GM23338 (cell line): ENCODE results near the gene BCL7C. TPM values are rescaled to one million over a fixed set of nuclear protein-coding genes. Genes with fewer than 3 reads are reported as not detected.

ENCODE experiments used
- ATAC-seq: fragments of 200-7000 bp; cut with Tn5 transposase; 3 replicates; pipeline ENCODE4 v1.9.1; 2020
- DNase-seq: peaks from one replicate; pipeline ENCODE4 v3.0.0-alpha.2; 2015; ENCODE audit warnings: low spot score
- H2AFZ ChIP-seq: fragments of 200-600 bp; sonication (generic); 2 replicates; pipeline ENCODE4 v1.8.0; 2016; ENCODE audit warnings: antibody characterized with exemption, mild to moderate bottlenecking, moderate library complexity
- H3F3A ChIP-seq: fragments of 200-600 bp; sonication (generic); replicated peaks from 2 replicates; pipeline ENCODE4 v1.8.0; 2017; ENCODE audit warnings: antibody characterized with exemption, mixed run types, low read depth
- H3K27ac ChIP-seq: fragments of 200-600 bp; sonication (generic); 2 replicates; pipeline ENCODE4 v1.6.1; 2016; ENCODE audit warnings: low read depth
- H3K27me3 ChIP-seq: fragments of 200-600 bp; sonication (generic); 2 replicates; pipeline ENCODE4 v1.8.0; 2016; ENCODE audit warnings: mild to moderate bottlenecking, mixed run types, moderate library complexity; ENCODE audit not compliant: insufficient read depth
- H3K36me3 ChIP-seq: fragments of 200-600 bp; sonication (generic); 2 replicates; pipeline ENCODE4 v1.8.0; 2016; ENCODE audit warnings: mild to moderate bottlenecking; ENCODE audit not compliant: insufficient read depth
- H3K4me1 ChIP-seq: fragments of 200-600 bp; sonication (generic); 2 replicates; pipeline ENCODE4 v1.8.0; 2016; ENCODE audit warnings: mild to moderate bottlenecking, moderate library complexity; ENCODE audit not compliant: insufficient read depth
- H3K4me2 ChIP-seq: fragments of 200-600 bp; sonication (generic); 2 replicates; pipeline ENCODE4 v1.7.1; 2017; ENCODE audit warnings: mixed run types
- H3K4me3 ChIP-seq: fragments of 200-600 bp; sonication (generic); 2 replicates; pipeline ENCODE4 v1.6.1; 2016; ENCODE audit warnings: mixed run types
- H3K79me2 ChIP-seq: fragments of 200-600 bp; sonication (generic); replicated peaks from 2 replicates; pipeline ENCODE4 v1.8.0; 2017; ENCODE audit warnings: mild to moderate bottlenecking; ENCODE audit not compliant: insufficient read depth
- H3K9me2 ChIP-seq: fragments of 200-600 bp; sonication (generic); 2 replicates; pipeline ENCODE4 v1.8.0; 2017; ENCODE audit not compliant: insufficient read depth
- H4K20me1 ChIP-seq: fragments of 200-600 bp; sonication (generic); replicated peaks from 2 replicates; pipeline ENCODE4 v1.8.0; 2017; ENCODE audit warnings: mild to moderate bottlenecking; ENCODE audit not compliant: insufficient read depth
- H3K27ac Mint-ChIP-seq: 2 replicates; pipeline ENCODE4 v1.8.0; 2020; ENCODE audit warnings: inconsistent platforms, mild to moderate bottlenecking, moderate library complexity, mixed read lengths
- H3K27me3 Mint-ChIP-seq: 3 replicates; pipeline ENCODE4 v1.8.0; 2022; ENCODE audit warnings: low read depth, mild to moderate bottlenecking, moderate library complexity, mixed read lengths, inconsistent platforms; ENCODE audit not compliant: insufficient read depth, poor library complexity
- H3K36me3 Mint-ChIP-seq: 3 replicates; pipeline ENCODE4 v1.8.0; 2021; ENCODE audit warnings: low read depth, mild to moderate bottlenecking, inconsistent platforms, moderate library complexity, mixed read lengths
- H3K4me1 Mint-ChIP-seq: 3 replicates; pipeline ENCODE4 v1.8.0; 2020; ENCODE audit warnings: mild to moderate bottlenecking, inconsistent platforms, mixed read lengths
- H3K4me3 Mint-ChIP-seq: 3 replicates; pipeline ENCODE4 v1.8.0; 2021; ENCODE audit warnings: moderate library complexity, mild to moderate bottlenecking, inconsistent platforms, mixed read lengths
- H3K9me3 Mint-ChIP-seq: 3 replicates; pipeline ENCODE4 v1.8.0; 2020; ENCODE audit warnings: moderate library complexity, mild to moderate bottlenecking, inconsistent platforms, mixed read lengths
- CREB1 ChIP-seq: fragments of 250-450 bp; sonication (Bioruptor Pico); IDR thresholded peaks from 2 replicates; pipeline ENCODE4 v1.5.0; 2020; ENCODE audit warnings: low read depth, mild to moderate bottlenecking, moderate library complexity
- EZH2 ChIP-seq: fragments of 200-600 bp; sonication (generic); IDR thresholded peaks from one replicate; pipeline ENCODE4 v1.8.0; 2017; ENCODE audit warnings: antibody characterized with exemption, mild to moderate bottlenecking, low read depth; ENCODE audit not compliant: unreplicated experiment
- EZH2phosphoT487 ChIP-seq: fragments of 200-600 bp; sonication (generic); IDR thresholded peaks from one replicate; pipeline ENCODE4 v1.8.1; 2018; ENCODE audit warnings: antibody characterized with exemption; ENCODE audit not compliant: unreplicated experiment
- JUNB ChIP-seq: IDR thresholded peaks from one replicate; pipeline ENCODE4 v1.6.1; 2016; ENCODE audit warnings: antibody characterized with exemption; ENCODE audit not compliant: unreplicated experiment
- POLR2AphosphoS5 ChIP-seq: IDR thresholded peaks from 2 replicates; pipeline ENCODE4 v1.6.1; 2016; ENCODE audit warnings: antibody characterized with exemption, low read depth
- ZNF114 ChIP-seq: fragments of 250-450 bp; sonication (Bioruptor Pico); IDR thresholded peaks from 2 replicates; pipeline ENCODE4 v1.5.0; 2020; ENCODE audit warnings: mild to moderate bottlenecking, moderate library complexity
- polyA plus RNA-seq: library from polyadenylated mRNA; unstranded; fragments of >200 nt; fragmentation: Nextera tagmentation; extraction: Ambion mirVana; gene quantifications from 2 replicates; pipeline ENCODE4 v1.2.1, GENCODE V29; 2016
- total RNA-seq: library from RNA; depleted of rRNA; stranded (reverse); fragments of >200 nt; shearing (Covaris generic); gene quantifications from 2 replicates; pipeline ENCODE4 v1.2.3, GENCODE V29; 2014
- TF ChIP-seq, protein P1 (sequence below), 2 experiments: fragments of 200-600 bp in 1 of 2; sonication (generic) in 1 of 2; conservative IDR thresholded peaks; 2 replicates each; pipeline versions ENCODE4 v1.5.1 to v1.6.1; 2016 to 2017; ENCODE audit warnings: antibody characterized with exemption in 2 of 2, low read depth in 2 of 2, mild to moderate bottlenecking in 2 of 2, moderate library complexity in 1 of 2
- TF ChIP-seq, protein P2 (sequence below): fragments of 250-450 bp; sonication (Bioruptor Pico); IDR thresholded peaks from 2 replicates; pipeline ENCODE4 v1.5.0; 2020; ENCODE audit warnings: mild to moderate bottlenecking, moderate library complexity
- TF ChIP-seq, protein P3 (sequence below): IDR thresholded peaks from 2 replicates; pipeline ENCODE4 v1.6.1; 2016; ENCODE audit warnings: antibody characterized with exemption
- TF ChIP-seq, protein P4 (sequence below): IDR thresholded peaks from one replicate; pipeline ENCODE4 v1.6.1; 2018; ENCODE audit warnings: antibody characterized with exemption; ENCODE audit not compliant: unreplicated experiment

Gene BCL7C
- total and polyA plus RNA-seq, 2 experiments from 2014 or later: 17.5 to 22.1 TPM

DNA sequence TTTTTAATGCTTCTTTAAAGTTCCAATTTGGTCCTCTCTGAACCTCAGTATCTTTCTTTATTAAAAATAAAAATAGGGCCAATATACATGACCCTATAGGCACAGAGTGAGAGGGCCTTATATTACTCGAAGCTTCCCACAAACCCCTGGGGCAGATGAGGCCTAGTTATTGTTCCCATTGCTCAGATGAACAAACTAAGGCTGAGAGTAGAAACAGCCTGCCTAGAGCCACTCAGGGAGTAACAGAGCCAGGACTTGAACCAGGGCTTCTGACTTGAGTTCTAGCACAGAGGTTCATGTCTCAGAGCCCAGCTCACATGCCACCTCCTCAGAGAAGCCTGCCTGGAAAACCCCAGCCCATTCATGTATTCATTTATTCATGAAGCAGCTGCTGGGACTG, 7.7 kb downstream of the BCL7C start (continued):
- TF ChIP-seq, protein P1, sequence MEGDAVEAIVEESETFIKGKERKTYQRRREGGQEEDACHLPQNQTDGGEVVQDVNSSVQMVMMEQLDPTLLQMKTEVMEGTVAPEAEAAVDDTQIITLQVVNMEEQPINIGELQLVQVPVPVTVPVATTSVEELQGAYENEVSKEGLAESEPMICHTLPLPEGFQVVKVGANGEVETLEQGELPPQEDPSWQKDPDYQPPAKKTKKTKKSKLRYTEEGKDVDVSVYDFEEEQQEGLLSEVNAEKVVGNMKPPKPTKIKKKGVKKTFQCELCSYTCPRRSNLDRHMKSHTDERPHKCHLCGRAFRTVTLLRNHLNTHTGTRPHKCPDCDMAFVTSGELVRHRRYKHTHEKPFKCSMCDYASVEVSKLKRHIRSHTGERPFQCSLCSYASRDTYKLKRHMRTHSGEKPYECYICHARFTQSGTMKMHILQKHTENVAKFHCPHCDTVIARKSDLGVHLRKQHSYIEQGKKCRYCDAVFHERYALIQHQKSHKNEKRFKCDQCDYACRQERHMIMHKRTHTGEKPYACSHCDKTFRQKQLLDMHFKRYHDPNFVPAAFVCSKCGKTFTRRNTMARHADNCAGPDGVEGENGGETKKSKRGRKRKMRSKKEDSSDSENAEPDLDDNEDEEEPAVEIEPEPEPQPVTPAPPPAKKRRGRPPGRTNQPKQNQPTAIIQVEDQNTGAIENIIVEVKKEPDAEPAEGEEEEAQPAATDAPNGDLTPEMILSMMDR (conservative IDR thresholded peaks at IDR 0.05; ENCODE audit: low read depth in 2 of 2): no peak
- no peak for TF ChIP-seq POLR2AphosphoS5

DNA sequence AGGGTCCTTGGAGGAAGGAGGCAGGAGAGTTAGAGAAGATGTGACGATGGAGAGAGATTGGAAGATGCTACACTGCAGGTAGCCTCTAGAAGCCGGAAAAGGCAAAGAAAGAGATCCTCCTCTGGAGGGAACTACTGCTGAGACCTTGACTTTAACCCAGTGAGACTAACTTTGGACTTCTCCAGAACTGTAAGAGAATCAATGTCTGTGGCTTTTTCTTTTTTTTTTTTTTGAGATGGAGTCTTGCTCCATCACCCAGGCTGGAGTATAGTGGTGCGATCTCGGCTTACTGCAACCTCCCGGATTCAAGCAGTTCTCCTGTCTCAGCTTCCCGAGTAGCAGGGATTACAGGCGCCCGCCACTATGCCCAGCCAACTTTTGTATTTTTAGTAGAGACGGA, 8.7 kb downstream of the BCL7C start:
- Histone ChIP-seq H3K9me2 (no peaks in the 10 kb centered on the region), H3K4me2 (no peak overlapping the region), H3K27ac (no peak overlapping the region), H3K27me3 (no peaks in the 10 kb centered on the region), H4K20me1 (no peaks in the 10 kb centered on the region; the same call in 1 of the 2 replicates), H3K79me2 (no peaks in the 10 kb centered on the region), H3K36me3 (no peaks in the 10 kb centered on the region), H2AFZ (no peak overlapping the region), H3K4me1 (no peaks in the 10 kb centered on the region), H3K4me3 (no peak overlapping the region), H3F3A (no peaks in the 10 kb centered on the region)
- no peak for DNase-seq
- H3K27ac Mint-ChIP-seq: no peak overlapping the region
- ATAC-seq: no peak
- peaks cover 7% of the 10 kb centered on the region for H3K27me3 Mint-ChIP-seq
- H3K9me3 Mint-ChIP-seq: no peaks in the 10 kb centered on the region
- peaks cover 7% of the 10 kb centered on the region; the same call in 2 of the 3 replicates for H3K4me1 Mint-ChIP-seq
- no peak overlapping the region for H3K4me3 Mint-ChIP-seq
- peaks cover 24% of the 10 kb centered on the region for H3K36me3 Mint-ChIP-seq
- TF ChIP-seq, protein P2, sequence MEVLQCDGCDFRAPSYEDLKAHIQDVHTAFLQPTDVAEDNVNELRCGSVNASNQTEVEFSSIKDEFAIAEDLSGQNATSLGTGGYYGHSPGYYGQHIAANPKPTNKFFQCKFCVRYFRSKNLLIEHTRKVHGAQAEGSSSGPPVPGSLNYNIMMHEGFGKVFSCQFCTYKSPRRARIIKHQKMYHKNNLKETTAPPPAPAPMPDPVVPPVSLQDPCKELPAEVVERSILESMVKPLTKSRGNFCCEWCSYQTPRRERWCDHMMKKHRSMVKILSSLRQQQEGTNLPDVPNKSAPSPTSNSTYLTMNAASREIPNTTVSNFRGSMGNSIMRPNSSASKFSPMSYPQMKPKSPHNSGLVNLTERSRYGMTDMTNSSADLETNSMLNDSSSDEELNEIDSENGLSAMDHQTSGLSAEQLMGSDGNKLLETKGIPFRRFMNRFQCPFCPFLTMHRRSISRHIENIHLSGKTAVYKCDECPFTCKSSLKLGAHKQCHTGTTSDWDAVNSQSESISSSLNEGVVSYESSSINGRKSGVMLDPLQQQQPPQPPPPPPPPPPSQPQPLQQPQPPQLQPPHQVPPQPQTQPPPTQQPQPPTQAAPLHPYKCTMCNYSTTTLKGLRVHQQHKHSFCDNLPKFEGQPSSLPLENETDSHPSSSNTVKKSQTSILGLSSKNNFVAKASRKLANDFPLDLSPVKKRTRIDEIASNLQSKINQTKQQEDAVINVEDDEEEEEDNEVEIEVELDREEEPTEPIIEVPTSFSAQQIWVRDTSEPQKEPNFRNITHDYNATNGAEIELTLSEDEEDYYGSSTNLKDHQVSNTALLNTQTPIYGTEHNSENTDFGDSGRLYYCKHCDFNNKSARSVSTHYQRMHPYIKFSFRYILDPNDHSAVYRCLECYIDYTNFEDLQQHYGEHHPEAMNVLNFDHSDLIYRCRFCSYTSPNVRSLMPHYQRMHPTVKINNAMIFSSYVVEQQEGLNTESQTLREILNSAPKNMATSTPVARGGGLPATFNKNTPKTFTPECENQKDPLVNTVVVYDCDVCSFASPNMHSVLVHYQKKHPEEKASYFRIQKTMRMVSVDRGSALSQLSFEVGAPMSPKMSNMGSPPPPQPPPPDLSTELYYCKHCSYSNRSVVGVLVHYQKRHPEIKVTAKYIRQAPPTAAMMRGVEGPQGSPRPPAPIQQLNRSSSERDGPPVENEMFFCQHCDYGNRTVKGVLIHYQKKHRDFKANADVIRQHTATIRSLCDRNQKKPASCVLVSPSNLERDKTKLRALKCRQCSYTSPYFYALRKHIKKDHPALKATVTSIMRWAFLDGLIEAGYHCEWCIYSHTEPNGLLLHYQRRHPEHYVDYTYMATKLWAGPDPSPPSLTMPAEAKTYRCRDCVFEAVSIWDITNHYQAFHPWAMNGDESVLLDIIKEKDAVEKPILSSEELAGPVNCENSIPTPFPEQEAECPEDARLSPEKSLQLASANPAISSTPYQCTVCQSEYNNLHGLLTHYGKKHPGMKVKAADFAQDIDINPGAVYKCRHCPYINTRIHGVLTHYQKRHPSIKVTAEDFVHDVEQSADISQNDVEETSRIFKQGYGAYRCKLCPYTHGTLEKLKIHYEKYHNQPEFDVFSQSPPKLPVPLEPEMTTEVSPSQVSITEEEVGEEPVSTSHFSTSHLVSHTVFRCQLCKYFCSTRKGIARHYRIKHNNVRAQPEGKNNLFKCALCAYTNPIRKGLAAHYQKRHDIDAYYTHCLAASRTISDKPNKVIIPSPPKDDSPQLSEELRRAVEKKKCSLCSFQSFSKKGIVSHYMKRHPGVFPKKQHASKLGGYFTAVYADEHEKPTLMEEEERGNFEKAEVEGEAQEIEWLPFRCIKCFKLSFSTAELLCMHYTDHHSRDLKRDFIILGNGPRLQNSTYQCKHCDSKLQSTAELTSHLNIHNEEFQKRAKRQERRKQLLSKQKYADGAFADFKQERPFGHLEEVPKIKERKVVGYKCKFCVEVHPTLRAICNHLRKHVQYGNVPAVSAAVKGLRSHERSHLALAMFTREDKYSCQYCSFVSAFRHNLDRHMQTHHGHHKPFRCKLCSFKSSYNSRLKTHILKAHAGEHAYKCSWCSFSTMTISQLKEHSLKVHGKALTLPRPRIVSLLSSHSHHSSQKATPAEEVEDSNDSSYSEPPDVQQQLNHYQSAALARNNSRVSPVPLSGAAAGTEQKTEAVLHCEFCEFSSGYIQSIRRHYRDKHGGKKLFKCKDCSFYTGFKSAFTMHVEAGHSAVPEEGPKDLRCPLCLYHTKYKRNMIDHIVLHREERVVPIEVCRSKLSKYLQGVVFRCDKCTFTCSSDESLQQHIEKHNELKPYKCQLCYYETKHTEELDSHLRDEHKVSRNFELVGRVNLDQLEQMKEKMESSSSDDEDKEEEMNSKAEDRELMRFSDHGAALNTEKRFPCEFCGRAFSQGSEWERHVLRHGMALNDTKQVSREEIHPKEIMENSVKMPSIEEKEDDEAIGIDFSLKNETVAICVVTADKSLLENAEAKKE (CRISPR knock-in tag): no peak
- TF ChIP-seq JUNB: no peak
- TF ChIP-seq, protein P3, sequence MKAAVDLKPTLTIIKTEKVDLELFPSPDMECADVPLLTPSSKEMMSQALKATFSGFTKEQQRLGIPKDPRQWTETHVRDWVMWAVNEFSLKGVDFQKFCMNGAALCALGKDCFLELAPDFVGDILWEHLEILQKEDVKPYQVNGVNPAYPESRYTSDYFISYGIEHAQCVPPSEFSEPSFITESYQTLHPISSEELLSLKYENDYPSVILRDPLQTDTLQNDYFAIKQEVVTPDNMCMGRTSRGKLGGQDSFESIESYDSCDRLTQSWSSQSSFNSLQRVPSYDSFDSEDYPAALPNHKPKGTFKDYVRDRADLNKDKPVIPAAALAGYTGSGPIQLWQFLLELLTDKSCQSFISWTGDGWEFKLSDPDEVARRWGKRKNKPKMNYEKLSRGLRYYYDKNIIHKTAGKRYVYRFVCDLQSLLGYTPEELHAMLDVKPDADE: no peak
- TF ChIP-seq POLR2AphosphoS5: no peak
- TF ChIP-seq, protein P4, sequence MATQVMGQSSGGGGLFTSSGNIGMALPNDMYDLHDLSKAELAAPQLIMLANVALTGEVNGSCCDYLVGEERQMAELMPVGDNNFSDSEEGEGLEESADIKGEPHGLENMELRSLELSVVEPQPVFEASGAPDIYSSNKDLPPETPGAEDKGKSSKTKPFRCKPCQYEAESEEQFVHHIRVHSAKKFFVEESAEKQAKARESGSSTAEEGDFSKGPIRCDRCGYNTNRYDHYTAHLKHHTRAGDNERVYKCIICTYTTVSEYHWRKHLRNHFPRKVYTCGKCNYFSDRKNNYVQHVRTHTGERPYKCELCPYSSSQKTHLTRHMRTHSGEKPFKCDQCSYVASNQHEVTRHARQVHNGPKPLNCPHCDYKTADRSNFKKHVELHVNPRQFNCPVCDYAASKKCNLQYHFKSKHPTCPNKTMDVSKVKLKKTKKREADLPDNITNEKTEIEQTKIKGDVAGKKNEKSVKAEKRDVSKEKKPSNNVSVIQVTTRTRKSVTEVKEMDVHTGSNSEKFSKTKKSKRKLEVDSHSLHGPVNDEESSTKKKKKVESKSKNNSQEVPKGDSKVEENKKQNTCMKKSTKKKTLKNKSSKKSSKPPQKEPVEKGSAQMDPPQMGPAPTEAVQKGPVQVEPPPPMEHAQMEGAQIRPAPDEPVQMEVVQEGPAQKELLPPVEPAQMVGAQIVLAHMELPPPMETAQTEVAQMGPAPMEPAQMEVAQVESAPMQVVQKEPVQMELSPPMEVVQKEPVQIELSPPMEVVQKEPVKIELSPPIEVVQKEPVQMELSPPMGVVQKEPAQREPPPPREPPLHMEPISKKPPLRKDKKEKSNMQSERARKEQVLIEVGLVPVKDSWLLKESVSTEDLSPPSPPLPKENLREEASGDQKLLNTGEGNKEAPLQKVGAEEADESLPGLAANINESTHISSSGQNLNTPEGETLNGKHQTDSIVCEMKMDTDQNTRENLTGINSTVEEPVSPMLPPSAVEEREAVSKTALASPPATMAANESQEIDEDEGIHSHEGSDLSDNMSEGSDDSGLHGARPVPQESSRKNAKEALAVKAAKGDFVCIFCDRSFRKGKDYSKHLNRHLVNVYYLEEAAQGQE: no peak
- TF ChIP-seq ZNF114 (CRISPR knock-in tag): no peak
- no peak for TF ChIP-seq CREB1
- TF ChIP-seq EZH2: no peak
- no peak for TF ChIP-seq EZH2phosphoT487
- TF ChIP-seq, protein P1 (conservative IDR thresholded peaks at IDR 0.05; ENCODE audit: low read depth in 2 of 2): no peak
